Activated T-helper 1 cell treated with anti-CD3 and anti-CD28 coated beads, Interleukin-2, amount 50 U/mL, for 16 hours (primary cell): ENCODE data around the gene C11orf98.

Experiments
- DNase-seq, 2 donors: peaks; one replicate each; pipeline ENCODE4 v3.0.0-alpha.2; 2020; ENCODE audit warnings: low read depth in 1 of 2, low spot score in 1 of 2

Gene C11orf98

DNA sequence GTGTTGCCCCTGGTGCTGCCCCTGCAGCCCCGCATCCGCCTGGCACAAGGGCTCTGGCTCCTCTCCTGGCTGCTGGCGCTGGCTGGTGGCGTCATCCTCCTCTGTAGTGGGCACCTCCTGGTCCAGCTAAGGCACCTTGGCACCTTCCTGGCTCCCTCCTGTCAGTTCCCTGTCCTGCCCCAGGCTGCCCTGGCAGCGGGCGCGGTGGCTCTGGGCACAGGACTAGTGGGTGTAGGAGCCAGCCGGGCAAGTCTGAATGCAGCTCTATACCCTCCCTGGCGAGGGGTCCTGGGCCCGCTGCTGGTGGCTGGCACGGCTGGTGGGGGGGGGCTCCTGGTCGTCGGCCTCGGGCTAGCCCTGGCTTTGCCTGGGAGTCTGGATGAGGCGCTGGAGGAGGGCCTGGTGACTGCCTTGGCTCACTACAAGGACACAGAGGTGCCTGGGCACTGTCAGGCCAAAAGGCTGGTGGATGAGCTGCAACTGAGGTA, 51.7 kb downstream of the C11orf98 start:
- no peak for DNase-seq
